ENCODE results near the gene MOK. TPM values are rescaled to one million over a fixed set of nuclear protein-coding genes. Genes with fewer than 3 reads are reported as not detected.
A peak's percentile ranks its signal among the peaks of the same experiment; 100 is the strongest.

Gene MOK
- total RNA-seq, 4 donors from 2014 or later, result 38.6 to 57.7 (median 45.2) TPM

GRCh38 chr14:102223682-102224081, 81.3 kb downstream of the MOK start:
- H3K27me3 ChIP-seq, result no peaks in the 10 kb centered on the region
- H3K4me1 ChIP-seq, result peaks cover 0 to 22% of the 10 kb centered on the region in 2 donors
- no peaks in the 10 kb centered on the region for H3K9me3 ChIP-seq
- intact Hi-C loops (cut with DNase I), result loop anchor here (10.0 kb wide), 1 partner anchor 159 kb away; no protein-coding TSS in a partner anchor
- no peak overlapping the region for H3K27ac ChIP-seq
- DNase-seq, result no peak
- H3K36me3 ChIP-seq, result no peaks in the 10 kb centered on the region
- H3K4me3 ChIP-seq (replicated peaks in 1 of 3), result no peak overlapping the region
- 96 to 97% methylated on average over 6 of the region's 6 CpGs for WGBS, 2 donors
- no peak for TF ChIP-seq POLR2A (IDR thresholded peaks at IDR 0.05)
- TF ChIP-seq CTCF (IDR thresholded peaks at IDR 0.05), result no peak

GRCh38 chr14:102222751-102223150, 82.2 kb downstream of the MOK start:
- intact Hi-C loops (cut with DNase I), result loop anchor here (10.0 kb wide), 1 partner anchor 158 kb away; no protein-coding TSS in a partner anchor

GRCh38 chr14:102222009-102222575, 82.9 kb downstream of the MOK start:
- DNase-seq, result no peak
- Histone ChIP-seq H3K4me1 (peaks cover under 1 to 24% of the 10 kb centered on the region in 2 donors), H3K36me3 (no peaks in the 10 kb centered on the region), H3K4me3 (replicated peaks in 1 of 3) (no peak overlapping the region), H3K27ac (no peak overlapping the region), H3K27me3 (no peaks in the 10 kb centered on the region), H3K9me3 (no peaks in the 10 kb centered on the region)
- 93 to 99% methylated on average over 9 of the region's 13 CpGs for WGBS, 2 donors
- intact Hi-C loops (cut with DNase I), result loop anchor here (10.0 kb wide), 1 partner anchor 157 kb away; no protein-coding TSS in a partner anchor
- TF ChIP-seq POLR2A (IDR thresholded peaks at IDR 0.05) (no peak), CTCF (IDR thresholded peaks at IDR 0.05) (no peak)

More at GRCh38 chr14:102222751-102223150, 82.2 kb downstream of the MOK start:
- no peak for DNase-seq
- TF ChIP-seq POLR2A (IDR thresholded peaks at IDR 0.05) (no peak), CTCF (IDR thresholded peaks at IDR 0.05) (no peak)
- H3K9me3 ChIP-seq, result no peaks in the 10 kb centered on the region
- H3K27ac ChIP-seq, result no peak overlapping the region
- H3K36me3 ChIP-seq, result no peaks in the 10 kb centered on the region
- H3K4me1 ChIP-seq, result peaks cover 0 to 22% of the 10 kb centered on the region in 2 donors
- WGBS, 2 donors, result 96 to 97% methylated on average over 28 of the region's 28 CpGs
- H3K4me3 ChIP-seq (replicated peaks in 1 of 3), result no peak overlapping the region
- no peaks in the 10 kb centered on the region for H3K27me3 ChIP-seq

- no peak overlapping the region for H3K4me3 ChIP-seq (replicated peaks in 1 of 3)
- no peaks in the 10 kb centered on the region for H3K9me3 ChIP-seq
- TF ChIP-seq POLR2A (IDR thresholded peaks at IDR 0.05) (no peak), CTCF (IDR thresholded peaks at IDR 0.05) (no peak)
- H3K27me3 ChIP-seq, result no peaks in the 10 kb centered on the region
- H3K4me1 ChIP-seq, result peaks cover 11 to 30% of the 10 kb centered on the region in 2 donors
- peak overlapping the region in 1 of 3 donors; percentile 30 for H3K27ac ChIP-seq
- intact Hi-C loops (cut with DNase I), result loop anchor here (10.0 kb wide), 1 partner anchor 156 kb away; no protein-coding TSS in a partner anchor
- 39 to 52% methylated on average over 5 to 7 of the region's 7 CpGs for WGBS, 2 donors
- no peaks in the 10 kb centered on the region for H3K36me3 ChIP-seq
- peak in 1 of 2 donors; percentile 20 for DNase-seq
Observed at GRCh38 chr14:102221026-102221425, 83.9 kb downstream of the MOK start.

GRCh38 chr14:102220031-102220430, 84.9 kb downstream of the MOK start:
- Histone ChIP-seq H3K9me3 (no peaks in the 10 kb centered on the region), H3K27me3 (no peaks in the 10 kb centered on the region), H3K36me3 (no peaks in the 10 kb centered on the region), H3K27ac (no peak overlapping the region), H3K4me1 (peaks cover 21 to 31% of the 10 kb centered on the region in 2 donors), H3K4me3 (replicated peaks in 1 of 3) (no peak overlapping the region)
- DNase-seq, result no peak
- intact Hi-C loops (cut with DNase I), result loop anchor here (10.0 kb wide), 1 partner anchor 155 kb away; no protein-coding TSS in a partner anchor
- TF ChIP-seq CTCF (IDR thresholded peaks at IDR 0.05), result no peak
- TF ChIP-seq POLR2A (IDR thresholded peaks at IDR 0.05), result no peak
- 94 to 95% methylated on average over 12 of the region's 12 CpGs for WGBS, 2 donors
